Mucosa of stomach (tissue), 1 donor: ENCODE data around the gene TBL2.
"Not testable (repeated sequence)": the region's sequence is repeated elsewhere in the genome, so short reads cannot be mapped to it uniquely, and the experiment has no call there.

ENCODE experiments used
- H3K27me3 ChIP-seq: one replicate; pipeline ENCODE4 v1.7.0; 2013; ENCODE audit warnings: mild to moderate bottlenecking, low read length; ENCODE audit not compliant: control insufficient read depth, insufficient read depth
- H3K36me3 ChIP-seq: one replicate; pipeline ENCODE4 v1.7.0; 2013; ENCODE audit warnings: low read length; ENCODE audit not compliant: control insufficient read depth, insufficient read depth
- H3K4me1 ChIP-seq: one replicate; pipeline ENCODE4 v1.7.0; 2013; ENCODE audit warnings: mild to moderate bottlenecking, low read length; ENCODE audit not compliant: control insufficient read depth, insufficient read depth
- H3K4me3 ChIP-seq: one replicate; pipeline ENCODE4 v1.7.0; 2013; ENCODE audit warnings: low read length
- H3K9ac ChIP-seq: one replicate; pipeline ENCODE4 v1.7.0; 2013; ENCODE audit warnings: mild to moderate bottlenecking, low read length, moderate library complexity
- H3K9me3 ChIP-seq: one replicate; pipeline ENCODE4 v1.7.0; 2013; ENCODE audit warnings: mild to moderate bottlenecking, low read length, moderate library complexity; ENCODE audit not compliant: control insufficient read depth
- donor health status: Pancreatic carcinoma.

TBL2 gene, protein sequence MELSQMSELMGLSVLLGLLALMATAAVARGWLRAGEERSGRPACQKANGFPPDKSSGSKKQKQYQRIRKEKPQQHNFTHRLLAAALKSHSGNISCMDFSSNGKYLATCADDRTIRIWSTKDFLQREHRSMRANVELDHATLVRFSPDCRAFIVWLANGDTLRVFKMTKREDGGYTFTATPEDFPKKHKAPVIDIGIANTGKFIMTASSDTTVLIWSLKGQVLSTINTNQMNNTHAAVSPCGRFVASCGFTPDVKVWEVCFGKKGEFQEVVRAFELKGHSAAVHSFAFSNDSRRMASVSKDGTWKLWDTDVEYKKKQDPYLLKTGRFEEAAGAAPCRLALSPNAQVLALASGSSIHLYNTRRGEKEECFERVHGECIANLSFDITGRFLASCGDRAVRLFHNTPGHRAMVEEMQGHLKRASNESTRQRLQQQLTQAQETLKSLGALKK

DNA sequence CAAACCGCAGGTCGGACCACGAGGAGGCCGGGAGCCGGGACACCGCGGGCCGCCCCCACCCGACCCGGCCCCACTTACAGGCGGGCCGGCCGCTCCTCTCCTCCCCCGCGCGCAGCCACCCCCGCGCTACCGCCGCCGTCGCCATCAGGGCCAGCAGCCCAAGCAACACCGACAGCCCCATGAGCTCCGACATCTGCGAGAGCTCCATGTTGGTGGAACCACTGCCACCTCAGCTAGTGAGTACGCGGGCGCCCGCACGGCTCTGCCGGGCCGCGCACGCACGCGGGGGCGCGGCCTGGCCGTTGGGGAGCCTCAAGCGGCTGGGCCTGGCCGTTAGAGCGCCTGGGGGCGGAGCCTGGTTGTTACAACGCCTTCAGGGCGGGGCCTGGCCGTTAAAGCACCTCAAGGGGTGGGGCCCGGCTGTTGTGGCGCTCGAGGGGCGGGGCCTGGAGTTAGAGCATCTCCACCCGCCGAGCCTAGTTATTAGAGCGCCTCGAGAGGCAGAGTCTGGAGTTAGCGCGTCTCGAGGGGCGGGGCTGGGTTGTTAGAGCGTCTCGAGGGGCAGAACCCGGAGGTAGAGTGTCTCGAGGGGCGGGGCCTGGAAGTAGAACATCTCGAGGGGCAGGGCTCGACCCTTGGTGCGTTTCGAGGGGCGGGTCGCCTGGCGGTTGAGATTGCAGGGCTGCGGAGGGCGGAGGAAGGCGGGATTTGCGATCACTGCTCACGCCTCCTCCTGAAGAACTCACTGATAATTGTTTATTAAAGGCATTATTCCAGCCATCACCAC is at the start of gene TBL2:
Gene TBL2 (minus strand): TSS at position 238 of the 787 bp plus-strand sequence. CDS start 30 bp downstream, at position 208.
- Histone ChIP-seq H3K9me3 (no peaks in the 10 kb centered on the region), H3K27me3 (no peaks in the 10 kb centered on the region), H3K9ac (peak within 1 kb of the TSS; percentile 84), H3K4me3 (peak within 1 kb of the TSS; percentile 80), H3K36me3 (peaks cover 4% of the 10 kb centered on the region), H3K4me1 (peaks cover 7% of the 10 kb centered on the region)

DNA sequence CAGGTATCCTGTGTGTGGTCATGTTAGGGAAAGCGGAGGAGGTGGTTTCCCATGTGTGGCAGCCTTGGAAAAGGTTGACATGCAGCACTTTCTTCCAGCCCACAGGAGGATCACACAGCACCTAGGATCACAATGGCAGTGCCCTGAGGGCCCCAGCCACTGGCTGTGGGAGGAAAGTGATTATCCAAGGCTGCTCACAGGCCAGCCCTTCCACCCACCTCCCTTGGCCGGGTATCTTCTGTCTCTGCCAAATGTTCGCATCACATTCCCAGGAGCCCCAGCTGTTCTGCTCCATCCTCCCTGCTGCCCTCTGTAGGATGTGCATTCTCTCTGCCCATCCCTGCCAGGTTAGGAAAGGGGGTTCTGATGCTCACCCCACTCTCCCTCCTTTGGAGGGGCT is 48.4 kb upstream of the TBL2 start:
- peaks cover 17% of the 10 kb centered on the region for H3K4me1 ChIP-seq
- no peak overlapping the region for H3K4me3 ChIP-seq
- no peak overlapping the region for H3K9ac ChIP-seq
- no peaks in the 10 kb centered on the region for H3K9me3 ChIP-seq
- H3K36me3 ChIP-seq = no peaks in the 10 kb centered on the region
- H3K27me3 ChIP-seq = peaks cover 50% of the 10 kb centered on the region

DNA sequence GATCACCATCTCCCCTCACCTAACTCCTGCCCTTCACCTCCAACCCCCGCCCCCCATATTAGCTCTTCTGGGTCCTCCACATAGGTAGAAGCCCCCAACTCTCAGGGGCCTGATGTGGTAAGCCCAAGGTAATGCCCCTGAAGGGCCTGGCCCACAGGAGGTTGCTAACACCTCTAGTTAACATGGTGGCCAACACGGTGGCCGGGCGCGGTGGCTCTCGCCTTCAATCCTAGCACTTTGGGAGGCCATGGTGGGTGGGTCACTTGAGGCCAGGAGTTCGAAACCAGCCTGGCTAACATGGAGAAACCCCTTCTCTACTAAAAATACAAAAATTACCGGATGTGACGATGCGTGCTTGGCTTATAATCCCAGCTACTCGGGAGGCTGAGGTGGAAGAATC is 46.9 kb upstream of the TBL2 start:
- H3K27me3 ChIP-seq = peaks cover 55% of the 10 kb centered on the region
- H3K4me1 ChIP-seq = peaks cover 17% of the 10 kb centered on the region

DNA sequence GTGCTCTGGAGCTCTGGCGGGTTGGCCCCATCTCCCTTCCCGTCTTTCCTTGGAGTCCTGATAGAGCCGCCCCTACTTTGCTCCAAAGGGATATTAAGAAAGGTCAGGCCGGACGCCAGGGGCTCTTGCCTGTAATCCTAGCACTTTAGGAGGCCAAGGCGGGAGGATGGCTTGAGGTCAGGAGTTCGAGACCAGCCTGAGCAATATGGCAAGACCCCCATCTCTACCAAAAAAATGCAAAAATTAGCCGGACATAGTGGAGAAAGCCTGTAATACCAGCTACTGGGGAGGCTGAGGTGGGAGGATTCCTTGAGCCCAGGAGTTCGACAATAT is 46.3 kb upstream of the TBL2 start:
- Histone ChIP-seq H3K36me3 (no peaks in the 10 kb centered on the region), H3K9ac (no peak overlapping the region), H3K4me3 (no peak overlapping the region), H3K9me3 (no peaks in the 10 kb centered on the region), H3K27me3 (peaks cover 55% of the 10 kb centered on the region), H3K4me1 (peaks cover 17% of the 10 kb centered on the region)

More for the DNA sequence above, 46.9 kb upstream of the TBL2 start:
- Histone ChIP-seq H3K36me3 (no peaks in the 10 kb centered on the region), H3K9ac (no peak overlapping the region), H3K4me3 (no peak overlapping the region), H3K9me3 (no peaks in the 10 kb centered on the region)

DNA sequence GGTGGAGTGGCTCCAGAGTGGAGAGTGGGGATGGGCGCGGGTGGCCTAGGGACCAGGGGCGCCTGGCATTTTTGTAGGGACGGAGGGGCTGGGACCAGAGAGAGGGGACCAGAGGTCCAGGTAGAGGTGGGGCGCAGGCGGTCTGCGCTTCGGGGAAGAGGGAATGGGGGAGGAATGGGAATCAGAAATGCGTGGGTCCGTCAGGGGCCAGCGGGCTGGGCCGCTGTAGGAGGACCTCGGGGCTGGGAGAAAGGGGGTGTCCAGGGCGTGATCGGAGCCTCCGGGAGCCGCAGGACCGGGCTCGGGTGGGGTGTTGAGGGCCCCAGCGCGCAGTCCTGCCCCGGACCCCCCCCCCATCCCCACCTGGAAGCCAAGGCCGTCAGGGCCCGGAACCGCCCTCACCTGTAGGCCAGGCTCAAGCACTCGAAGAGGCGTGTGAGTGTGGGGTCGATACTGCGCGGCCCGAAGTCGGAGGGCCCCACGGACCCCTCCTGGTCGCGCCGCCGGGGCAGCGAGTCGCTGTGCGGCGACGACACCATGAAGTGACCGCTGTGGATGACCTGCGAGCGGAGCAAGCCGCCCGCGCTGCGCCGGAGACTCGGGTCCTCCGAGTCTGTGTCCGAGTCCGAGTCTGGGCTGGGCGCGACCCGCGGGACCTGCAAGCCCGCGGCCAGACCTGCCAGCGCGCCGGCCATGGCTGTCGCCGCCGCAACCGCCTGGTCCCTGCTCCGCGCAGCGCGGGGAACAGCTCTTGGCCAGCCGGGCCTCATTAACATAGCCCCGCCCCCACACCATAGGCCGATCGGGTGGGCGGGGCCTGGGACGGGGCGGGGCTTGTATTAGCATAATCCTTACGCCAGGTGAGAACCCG is 45.7 kb upstream of the TBL2 start, which contains the start of gene MLXIPL:
Gene MLXIPL (minus strand): TSS at position 725 of the 871 bp plus-strand sequence. CDS start 30 bp downstream, at position 695.
- Histone ChIP-seq H3K9me3 (no peaks in the 10 kb centered on the region), H3K4me3 (no peak within 1 kb of the TSS), H3K27me3 (peaks cover 55% of the 10 kb centered on the region), H3K4me1 (peaks cover 17% of the 10 kb centered on the region), H3K9ac (peak within 1 kb of the TSS; percentile 41), H3K36me3 (no peaks in the 10 kb centered on the region)

DNA sequence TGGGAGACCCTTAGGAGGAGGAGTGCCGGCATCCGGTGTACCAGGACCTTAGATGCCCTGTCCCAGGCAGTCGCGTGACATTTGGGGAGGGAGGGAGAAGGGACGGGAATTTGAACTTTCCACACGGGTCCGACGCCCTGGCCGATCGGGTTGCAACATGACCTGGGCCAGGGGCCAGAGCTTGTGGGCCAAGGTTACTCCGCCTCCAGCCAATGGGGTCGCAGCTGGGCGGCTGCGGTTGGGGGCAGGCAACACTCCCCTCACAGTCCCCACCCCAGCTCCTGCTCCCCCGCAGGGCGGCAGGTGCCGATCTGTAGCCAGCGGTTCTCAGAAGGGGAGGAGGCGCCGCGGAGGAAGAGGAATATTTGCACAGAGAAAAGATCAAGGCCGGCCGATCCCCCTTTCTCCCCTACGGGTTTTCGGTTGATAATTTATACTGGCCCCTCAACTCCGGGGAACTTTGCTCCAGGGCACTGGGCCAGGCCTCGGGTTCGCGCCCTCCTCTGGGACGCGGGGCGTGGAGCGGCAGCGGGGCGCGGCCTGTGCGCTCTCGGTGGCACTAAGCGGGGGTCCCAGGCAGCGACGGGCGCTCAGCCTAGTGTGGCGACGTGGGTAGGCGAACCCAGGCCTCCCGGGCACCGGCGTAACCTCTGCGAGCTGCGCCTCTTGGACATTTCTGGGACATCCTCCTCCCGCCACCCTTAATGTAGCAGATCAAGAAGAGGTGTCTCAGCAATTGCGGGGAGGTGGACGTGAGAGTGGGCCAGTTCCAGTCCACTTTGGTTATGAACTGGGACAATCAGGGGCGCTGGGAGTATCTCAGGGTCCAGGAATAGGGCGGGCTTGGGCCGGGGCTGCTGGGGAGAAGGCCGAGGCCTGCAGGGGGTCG is 44.8 kb upstream of the TBL2 start:
- no peaks in the 10 kb centered on the region for H3K36me3 ChIP-seq
- H3K27me3 ChIP-seq = peaks cover 50% of the 10 kb centered on the region
- H3K4me3 ChIP-seq = no peak overlapping the region
- peaks cover 17% of the 10 kb centered on the region for H3K4me1 ChIP-seq
- peak overlapping the region; percentile 41 for H3K9ac ChIP-seq
- no peaks in the 10 kb centered on the region for H3K9me3 ChIP-seq

DNA sequence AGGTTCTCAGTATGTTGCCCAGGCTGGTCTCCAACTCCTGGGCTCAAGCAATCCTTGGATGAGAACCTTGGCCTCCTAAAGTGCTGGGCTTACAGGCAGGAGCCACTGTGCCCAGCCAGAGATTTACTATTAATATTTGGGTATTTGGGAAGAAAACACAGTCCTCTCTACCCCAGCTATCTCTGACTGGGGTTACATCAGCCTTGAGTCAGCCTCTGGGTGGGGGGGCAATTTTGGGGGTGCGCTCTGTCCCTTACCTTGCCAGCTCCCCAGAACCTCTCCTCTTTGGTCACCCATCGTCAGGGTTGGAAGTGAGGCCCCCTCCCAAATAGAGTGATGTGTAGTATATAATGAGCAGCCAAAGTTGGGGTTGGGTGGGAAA is 44.1 kb upstream of the TBL2 start:
- Histone ChIP-seq H3K4me1 (peaks cover 17% of the 10 kb centered on the region), H3K4me3 (no peak overlapping the region), H3K9me3 (no peaks in the 10 kb centered on the region), H3K27me3 (peaks cover 46% of the 10 kb centered on the region), H3K9ac (peak overlapping the region; percentile 8), H3K36me3 (no peaks in the 10 kb centered on the region)

DNA sequence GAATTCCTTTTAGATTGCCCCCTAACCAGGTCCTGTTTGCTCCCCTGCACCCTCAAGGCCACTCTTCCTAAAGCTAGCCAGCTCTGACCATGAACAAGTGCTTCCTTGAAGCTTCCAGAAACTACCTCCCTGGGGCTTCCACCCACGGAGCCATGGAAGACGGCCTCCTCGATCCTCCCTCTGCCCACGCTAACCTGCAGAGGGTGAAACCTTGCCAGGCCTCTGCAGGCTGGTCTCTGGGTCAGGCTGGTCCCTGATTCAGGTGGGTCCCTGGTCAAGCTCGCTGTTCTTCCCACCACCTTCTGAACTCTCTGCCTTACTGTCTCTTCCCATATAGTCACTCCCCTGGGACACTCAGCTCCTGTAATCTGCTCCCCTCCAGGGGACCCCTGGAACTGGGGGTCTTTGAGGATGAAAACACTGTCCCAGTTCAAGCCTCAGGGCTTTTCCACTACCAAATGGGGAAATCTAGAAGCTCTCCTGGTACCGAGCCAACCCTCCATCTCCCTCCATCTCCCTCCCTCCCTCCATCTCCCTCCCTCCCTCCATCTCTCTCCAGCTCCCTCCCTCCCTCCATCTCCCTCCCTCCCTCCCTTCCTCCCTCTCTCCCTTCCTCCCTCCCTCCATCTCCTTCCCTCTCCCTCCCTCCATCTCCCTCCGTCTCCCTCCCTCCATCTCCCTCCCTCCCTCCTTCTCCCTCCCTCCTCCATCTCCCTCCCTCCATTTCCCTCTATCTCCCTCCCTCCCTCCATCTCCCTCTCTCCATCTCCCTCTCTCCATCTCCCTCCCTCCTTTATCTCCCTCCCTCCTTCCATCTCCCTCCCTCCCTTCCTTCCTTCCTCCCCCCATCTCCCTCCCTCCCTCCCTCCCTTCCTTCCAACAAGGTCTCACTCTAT is 43.0 kb upstream of the TBL2 start:
- no peaks in the 10 kb centered on the region for H3K9me3 ChIP-seq
- no peak overlapping the region for H3K4me3 ChIP-seq
- peaks cover 17% of the 10 kb centered on the region for H3K4me1 ChIP-seq
- H3K9ac ChIP-seq = no peak overlapping the region
- peaks cover 37% of the 10 kb centered on the region for H3K27me3 ChIP-seq
- no peaks in the 10 kb centered on the region for H3K36me3 ChIP-seq

DNA sequence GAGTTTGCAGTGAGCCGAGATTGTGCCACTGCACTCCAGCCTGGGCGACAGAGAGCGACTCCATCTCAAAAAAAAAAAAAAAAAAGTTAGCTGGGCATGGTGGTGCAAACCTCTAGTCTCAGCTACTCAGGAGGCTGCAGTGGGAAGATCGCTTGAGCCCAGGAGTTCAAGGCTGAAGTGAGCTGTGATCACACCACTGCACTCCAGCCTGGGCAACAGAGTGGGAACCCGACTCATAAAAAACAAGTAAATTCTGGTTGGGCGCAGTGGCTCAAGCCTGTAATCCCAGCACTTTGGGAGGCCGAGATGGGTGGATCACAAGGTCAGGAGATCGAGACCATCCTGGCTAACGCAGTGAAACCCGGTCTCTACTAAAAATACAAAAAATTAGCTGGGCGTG is 41.0 kb upstream of the TBL2 start:
- Histone ChIP-seq H3K4me1 (peaks cover 19% of the 10 kb centered on the region), H3K27me3 (peaks cover 33% of the 10 kb centered on the region)
- H3K9ac ChIP-seq, H3K9me3 ChIP-seq, H3K36me3 ChIP-seq, H3K4me3 ChIP-seq: not testable (repeated sequence)

DNA sequence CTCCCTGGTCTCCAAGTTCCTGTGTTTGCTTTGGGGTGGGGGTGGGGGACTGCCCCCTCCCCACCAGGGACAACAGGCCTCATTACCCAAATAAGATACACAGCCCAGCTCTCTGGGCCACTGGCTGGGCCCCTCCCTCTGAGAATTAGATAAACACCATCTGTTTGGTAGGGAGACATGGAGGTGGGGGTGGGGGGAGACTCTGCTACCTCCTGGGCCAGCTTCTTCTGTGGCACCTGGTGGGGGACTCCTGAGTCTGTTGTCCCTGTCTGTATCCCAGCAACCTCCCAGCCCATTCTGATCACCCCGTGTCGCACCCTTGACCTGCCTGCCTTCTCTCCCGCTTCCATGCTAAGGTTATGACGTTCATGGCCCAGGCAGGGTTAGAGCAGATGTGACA is 40.2 kb upstream of the TBL2 start:
- peaks cover 18% of the 10 kb centered on the region for H3K4me1 ChIP-seq
- H3K27me3 ChIP-seq = peaks cover 28% of the 10 kb centered on the region
- H3K9me3 ChIP-seq = no peaks in the 10 kb centered on the region
- H3K4me3 ChIP-seq = no peak overlapping the region
- H3K9ac ChIP-seq = no peak overlapping the region
- no peaks in the 10 kb centered on the region for H3K36me3 ChIP-seq
